HEK293 (cell line): ENCODE measurements around the gene TMOD2.

Source experiments
- CTCF ChIA-PET: fragments of 350-600 bp; formaldehyde crosslinking; extraction: SDS; loops from one replicate; lab custom pipeline; 2021; ENCODE audit warnings: antibody characterized with exemption; lab: Yijun Ruan, JAX
- POLR2A ChIA-PET: fragments of 300-600 bp; formaldehyde crosslinking; extraction: SDS; loops from one replicate; lab custom pipeline; 2020; ENCODE audit warnings: antibody characterized with exemption, inconsistent platforms; lab: Yijun Ruan, JAX
- H3K27ac ChIP-seq: fragments of 200-500 bp; sonication (Bioruptor generic); 2 replicates; pipeline ENCODE4 v1.5.1; 2014; ENCODE audit warnings: low read depth, low read length, control low read depth, inconsistent platforms; ENCODE audit errors: extremely low read depth
- H3K36me3 ChIP-seq, 2 experiments: fragments of 200-500 bp in 1 of 2; sonication (Bioruptor generic) in 1 of 2; 1 replicate in 1 of 2; 2 replicates in 1 of 2; pipeline ENCODE4 v1.5.1; 2014 to 2017; ENCODE audit warnings: inconsistent platforms in 2 of 2, low read length in 2 of 2; ENCODE audit not compliant: control insufficient read depth in 2 of 2, insufficient read depth in 1 of 2
- H3K4me1 ChIP-seq: fragments of 200-500 bp; sonication (Bioruptor generic); 2 replicates; pipeline ENCODE4 v1.5.1; 2014; ENCODE audit warnings: mild to moderate bottlenecking, low read length, inconsistent platforms; ENCODE audit not compliant: control insufficient read depth, insufficient read depth
- H3K4me3 ChIP-seq: 2 replicates; pipeline ENCODE4 v1.5.1; 2011; ENCODE audit warnings: low read depth, mild to moderate bottlenecking, control low read depth, low read length, moderate library complexity
- H3K9me3 ChIP-seq: fragments of 200-500 bp; sonication (Bioruptor generic); 2 replicates; pipeline ENCODE4 v1.5.1; 2014; ENCODE audit warnings: low read depth, low read length, inconsistent platforms; ENCODE audit not compliant: control insufficient read depth, insufficient read depth
- ATF2 ChIP-seq: fragments of 450-650 bp; formaldehyde crosslinking; IDR thresholded peaks from 2 replicates; pipeline ENCODE4 v1.5.1; 2016; ENCODE audit warnings: missing biosample characterization, missing genetic modification characterization, low read depth
- BCL11A ChIP-seq: fragments of 450-650 bp; formaldehyde crosslinking; IDR thresholded peaks from 2 replicates; pipeline ENCODE4 v1.5.1; 2016; ENCODE audit warnings: low read depth, missing biosample characterization, missing genetic modification characterization
- FEZF1 ChIP-seq: fragments of 450-650 bp; formaldehyde crosslinking; IDR thresholded peaks from 2 replicates; pipeline ENCODE4 v1.5.1; 2016; ENCODE audit warnings: missing biosample characterization, missing genetic modification characterization
- GFI1B ChIP-seq: fragments of 450-650 bp; formaldehyde crosslinking; IDR thresholded peaks from 2 replicates; pipeline ENCODE4 v1.5.1; 2016; ENCODE audit warnings: missing biosample characterization, missing genetic modification characterization
- KLF1 ChIP-seq: fragments of 450-650 bp; formaldehyde crosslinking; IDR thresholded peaks from 2 replicates; pipeline ENCODE4 v1.5.1; 2016; ENCODE audit warnings: missing biosample characterization, missing genetic modification characterization
- PRDM1 ChIP-seq: fragments of 450-650 bp; formaldehyde crosslinking; IDR thresholded peaks from 2 replicates; pipeline ENCODE4; 2016; ENCODE audit warnings: missing biosample characterization, missing genetic modification characterization
- PRDM4 ChIP-seq: fragments of 450-650 bp; formaldehyde crosslinking; IDR thresholded peaks from 2 replicates; pipeline ENCODE4 v1.5.1; 2017; ENCODE audit warnings: missing biosample characterization, missing genetic modification characterization
- TSHZ1 ChIP-seq: fragments of 450-650 bp; formaldehyde crosslinking; IDR thresholded peaks from 2 replicates; pipeline ENCODE4 v1.5.1; 2016; ENCODE audit warnings: missing biosample characterization, missing genetic modification characterization, borderline replicate concordance
- ZNF112 ChIP-seq: fragments of 450-650 bp; formaldehyde crosslinking; IDR thresholded peaks from 2 replicates; pipeline ENCODE4 v1.5.0; 2017; ENCODE audit warnings: missing biosample characterization, missing genetic modification characterization
- ZNF169 ChIP-seq: fragments of 450-650 bp; formaldehyde crosslinking; IDR thresholded peaks from 2 replicates; pipeline ENCODE4 v1.5.1; 2016; ENCODE audit warnings: missing biosample characterization, missing genetic modification characterization
- ZNF223 ChIP-seq: fragments of 450-650 bp; formaldehyde crosslinking; IDR thresholded peaks from 2 replicates; pipeline ENCODE4 v1.5.1; 2016; ENCODE audit warnings: missing biosample characterization, missing genetic modification characterization
- ZNF473 ChIP-seq: fragments of 450-650 bp; formaldehyde crosslinking; IDR thresholded peaks from 2 replicates; pipeline ENCODE4 v1.5.1; 2017; ENCODE audit warnings: missing biosample characterization, missing genetic modification characterization
- ZNF843 ChIP-seq: fragments of 450-650 bp; formaldehyde crosslinking; IDR thresholded peaks from 2 replicates; pipeline ENCODE4 v1.5.1; 2016; ENCODE audit warnings: missing biosample characterization, missing genetic modification characterization
- ZSCAN23 ChIP-seq: fragments of 450-650 bp; formaldehyde crosslinking; IDR thresholded peaks from 2 replicates; pipeline ENCODE4 v1.5.1; 2016; ENCODE audit warnings: missing biosample characterization, missing genetic modification characterization
- TF ChIP-seq, protein P1 (sequence below): fragments of 450-650 bp; formaldehyde crosslinking; IDR thresholded peaks from 2 replicates; pipeline ENCODE4 v1.5.1; 2016; ENCODE audit warnings: missing biosample characterization, missing genetic modification characterization
- TF ChIP-seq, protein P2 (sequence below): fragments of 450-650 bp; formaldehyde crosslinking; IDR thresholded peaks from 2 replicates; pipeline ENCODE4 v1.5.1; 2016; ENCODE audit warnings: missing biosample characterization, missing genetic modification characterization
- TF ChIP-seq, protein P3 (sequence below): fragments of 450-650 bp; formaldehyde crosslinking; conservative IDR thresholded peaks from 2 replicates; pipeline ENCODE4 v1.5.1; 2016; ENCODE audit warnings: low read depth, missing biosample characterization, missing genetic modification characterization

TMOD2 gene

GRCh38 chr15:51848811-51849210 lies 97.4 kb downstream of the TMOD2 start (continued):
- TF ChIP-seq, protein P1, sequence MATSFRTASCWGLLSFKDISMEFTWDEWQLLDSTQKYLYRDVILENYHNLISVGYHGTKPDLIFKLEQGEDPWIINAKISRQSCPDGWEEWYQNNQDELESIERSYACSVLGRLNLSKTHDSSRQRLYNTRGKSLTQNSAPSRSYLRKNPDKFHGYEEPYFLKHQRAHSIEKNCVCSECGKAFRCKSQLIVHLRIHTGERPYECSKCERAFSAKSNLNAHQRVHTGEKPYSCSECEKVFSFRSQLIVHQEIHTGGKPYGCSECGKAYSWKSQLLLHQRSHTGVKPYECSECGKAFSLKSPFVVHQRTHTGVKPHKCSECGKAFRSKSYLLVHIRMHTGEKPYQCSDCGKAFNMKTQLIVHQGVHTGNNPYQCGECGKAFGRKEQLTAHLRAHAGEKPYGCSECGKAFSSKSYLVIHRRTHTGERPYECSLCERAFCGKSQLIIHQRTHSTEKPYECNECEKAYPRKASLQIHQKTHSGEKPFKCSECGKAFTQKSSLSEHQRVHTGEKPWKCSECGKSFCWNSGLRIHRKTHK (tag by site-specific recombination) = no peak
- TF ChIP-seq, all 188 proteins: peak for 0

DNA sequence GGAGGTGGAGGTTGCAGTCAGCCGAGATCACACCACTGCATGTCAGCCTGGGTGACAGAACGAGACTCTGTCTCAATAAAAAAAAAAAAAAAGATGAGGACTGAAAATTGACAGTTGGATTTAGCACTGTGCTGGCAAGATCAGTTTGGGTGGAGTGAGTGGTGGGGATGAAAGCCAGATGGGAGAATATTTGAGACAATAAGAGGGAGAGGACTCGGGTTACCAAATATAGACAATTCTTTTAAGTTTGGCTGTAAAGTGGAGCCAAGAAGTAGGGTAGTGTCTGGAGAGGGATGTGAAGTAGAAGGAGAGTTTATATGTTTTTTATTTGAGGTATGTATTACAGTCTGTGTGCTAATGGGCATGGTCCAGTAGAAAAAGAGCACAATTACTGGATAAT lies 98.5 kb downstream of the TMOD2 start:
- Histone ChIP-seq H3K4me1 (peaks cover 13% of the 10 kb centered on the region), H3K36me3 (no peaks in the 10 kb centered on the region), H3K27ac (no peak overlapping the region), H3K9me3 (no peaks in the 10 kb centered on the region), H3K4me3 (no peak overlapping the region)
- TF ChIP-seq ZSCAN23 = no peak
- no peak for TF ChIP-seq ZNF112
- TF ChIP-seq BCL11A (tag by site-specific recombination) = no peak
- TF ChIP-seq, protein P2, sequence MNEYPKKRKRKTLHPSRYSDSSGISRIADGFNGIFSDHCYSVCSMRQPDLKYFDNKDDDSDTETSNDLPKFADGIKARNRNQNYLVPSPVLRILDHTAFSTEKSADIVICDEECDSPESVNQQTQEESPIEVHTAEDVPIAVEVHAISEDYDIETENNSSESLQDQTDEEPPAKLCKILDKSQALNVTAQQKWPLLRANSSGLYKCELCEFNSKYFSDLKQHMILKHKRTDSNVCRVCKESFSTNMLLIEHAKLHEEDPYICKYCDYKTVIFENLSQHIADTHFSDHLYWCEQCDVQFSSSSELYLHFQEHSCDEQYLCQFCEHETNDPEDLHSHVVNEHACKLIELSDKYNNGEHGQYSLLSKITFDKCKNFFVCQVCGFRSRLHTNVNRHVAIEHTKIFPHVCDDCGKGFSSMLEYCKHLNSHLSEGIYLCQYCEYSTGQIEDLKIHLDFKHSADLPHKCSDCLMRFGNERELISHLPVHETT (tag by site-specific recombination) = no peak
- no peak for TF ChIP-seq ZNF473 (tag by site-specific recombination)
- TF ChIP-seq ZNF843 (tag by site-specific recombination) = no peak
- no peak for TF ChIP-seq ATF2 (tag by site-specific recombination)
- TF ChIP-seq FEZF1 (tag by site-specific recombination) = no peak
- TF ChIP-seq, protein P3, sequence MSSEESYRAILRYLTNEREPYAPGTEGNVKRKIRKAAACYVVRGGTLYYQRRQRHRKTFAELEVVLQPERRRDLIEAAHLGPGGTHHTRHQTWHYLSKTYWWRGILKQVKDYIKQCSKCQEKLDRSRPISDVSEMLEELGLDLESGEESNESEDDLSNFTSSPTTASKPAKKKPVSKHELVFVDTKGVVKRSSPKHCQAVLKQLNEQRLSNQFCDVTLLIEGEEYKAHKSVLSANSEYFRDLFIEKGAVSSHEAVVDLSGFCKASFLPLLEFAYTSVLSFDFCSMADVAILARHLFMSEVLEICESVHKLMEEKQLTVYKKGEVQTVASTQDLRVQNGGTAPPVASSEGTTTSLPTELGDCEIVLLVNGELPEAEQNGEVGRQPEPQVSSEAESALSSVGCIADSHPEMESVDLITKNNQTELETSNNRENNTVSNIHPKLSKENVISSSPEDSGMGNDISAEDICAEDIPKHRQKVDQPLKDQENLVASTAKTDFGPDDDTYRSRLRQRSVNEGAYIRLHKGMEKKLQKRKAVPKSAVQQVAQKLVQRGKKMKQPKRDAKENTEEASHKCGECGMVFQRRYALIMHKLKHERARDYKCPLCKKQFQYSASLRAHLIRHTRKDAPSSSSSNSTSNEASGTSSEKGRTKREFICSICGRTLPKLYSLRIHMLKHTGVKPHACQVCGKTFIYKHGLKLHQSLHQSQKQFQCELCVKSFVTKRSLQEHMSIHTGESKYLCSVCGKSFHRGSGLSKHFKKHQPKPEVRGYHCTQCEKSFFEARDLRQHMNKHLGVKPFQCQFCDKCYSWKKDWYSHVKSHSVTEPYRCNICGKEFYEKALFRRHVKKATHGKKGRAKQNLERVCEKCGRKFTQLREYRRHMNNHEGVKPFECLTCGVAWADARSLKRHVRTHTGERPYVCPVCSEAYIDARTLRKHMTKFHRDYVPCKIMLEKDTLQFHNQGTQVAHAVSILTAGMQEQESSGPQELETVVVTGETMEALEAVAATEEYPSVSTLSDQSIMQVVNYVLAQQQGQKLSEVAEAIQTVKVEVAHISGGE = no peak
- ChIA-PET CTCF (interaction anchor here (0.6 kb wide), 1 partner anchor 68 kb away, joined by 3 read pairs; no protein-coding TSS in a partner anchor), POLR2A (no interaction called here)

DNA sequence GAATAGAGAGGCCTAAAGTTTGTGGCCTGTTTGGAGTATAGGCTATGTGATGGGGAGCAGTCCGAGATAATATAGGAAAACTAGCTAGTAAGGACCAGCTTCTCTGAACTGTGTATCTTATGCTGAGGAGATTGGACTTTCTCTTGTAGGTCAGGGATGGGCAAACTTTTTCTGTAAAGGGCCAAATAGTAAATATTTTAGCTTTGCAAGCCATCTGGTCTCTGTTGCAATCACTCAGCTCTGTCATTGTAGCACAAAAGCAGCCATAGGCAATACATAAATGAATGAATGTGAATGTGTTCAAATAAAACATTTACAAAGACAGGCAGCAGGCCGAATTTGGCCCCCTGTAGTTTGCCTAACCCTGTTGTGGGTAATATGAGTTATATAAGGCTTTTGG lies 102.6 kb downstream of the TMOD2 start:
- POLR2A ChIA-PET = no interaction called here
- Histone ChIP-seq H3K36me3 (no peaks in the 10 kb centered on the region), H3K4me3 (no peak overlapping the region), H3K27ac (no peak overlapping the region), H3K9me3 (no peaks in the 10 kb centered on the region), H3K4me1 (no peaks in the 10 kb centered on the region)
- TF ChIP-seq ZNF169 = no peak
- TF ChIP-seq TSHZ1 (tag by site-specific recombination) = no peak
- no peak for TF ChIP-seq KLF1 (tag by site-specific recombination)
- TF ChIP-seq GFI1B (tag by site-specific recombination) = no peak
- no peak for TF ChIP-seq ZNF223
- no peak for TF ChIP-seq PRDM4 (tag by site-specific recombination)
- no peak for TF ChIP-seq PRDM1
- CTCF ChIA-PET = interaction anchor here (0.5 kb wide), 1 partner anchor 60 kb away, joined by 3 read pairs; no protein-coding TSS in a partner anchor
